Measurements from ENCODE around the gene LIMD2.

LIMD2 gene

DNA sequence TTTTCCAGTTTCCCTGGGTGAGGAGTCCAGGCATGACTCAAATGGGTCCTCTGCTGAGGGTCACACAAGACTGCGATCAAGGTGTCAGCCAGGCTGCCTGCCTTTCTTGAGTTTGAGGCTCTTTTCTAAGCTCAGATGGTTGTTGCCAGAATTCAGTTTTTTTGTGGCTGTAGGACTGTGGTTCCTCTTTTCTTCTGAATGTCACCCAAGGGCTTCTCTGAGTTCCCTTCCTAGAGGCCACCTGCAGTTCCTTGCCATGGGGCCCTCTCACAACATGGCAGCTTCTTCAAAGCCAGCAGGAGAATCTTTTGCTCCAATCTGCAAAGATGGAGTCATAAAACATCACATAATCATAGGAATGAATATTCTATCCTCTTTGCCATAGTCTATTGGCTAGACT is 17.5 kb downstream of the LIMD2 start:
- TF ChIP-seq, protein P1, sequence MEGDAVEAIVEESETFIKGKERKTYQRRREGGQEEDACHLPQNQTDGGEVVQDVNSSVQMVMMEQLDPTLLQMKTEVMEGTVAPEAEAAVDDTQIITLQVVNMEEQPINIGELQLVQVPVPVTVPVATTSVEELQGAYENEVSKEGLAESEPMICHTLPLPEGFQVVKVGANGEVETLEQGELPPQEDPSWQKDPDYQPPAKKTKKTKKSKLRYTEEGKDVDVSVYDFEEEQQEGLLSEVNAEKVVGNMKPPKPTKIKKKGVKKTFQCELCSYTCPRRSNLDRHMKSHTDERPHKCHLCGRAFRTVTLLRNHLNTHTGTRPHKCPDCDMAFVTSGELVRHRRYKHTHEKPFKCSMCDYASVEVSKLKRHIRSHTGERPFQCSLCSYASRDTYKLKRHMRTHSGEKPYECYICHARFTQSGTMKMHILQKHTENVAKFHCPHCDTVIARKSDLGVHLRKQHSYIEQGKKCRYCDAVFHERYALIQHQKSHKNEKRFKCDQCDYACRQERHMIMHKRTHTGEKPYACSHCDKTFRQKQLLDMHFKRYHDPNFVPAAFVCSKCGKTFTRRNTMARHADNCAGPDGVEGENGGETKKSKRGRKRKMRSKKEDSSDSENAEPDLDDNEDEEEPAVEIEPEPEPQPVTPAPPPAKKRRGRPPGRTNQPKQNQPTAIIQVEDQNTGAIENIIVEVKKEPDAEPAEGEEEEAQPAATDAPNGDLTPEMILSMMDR (IDR thresholded peaks at IDR 0.05; ENCODE audit: low read depth, low read length): no peak
- H3K27me3 ChIP-seq (ENCODE audit: insufficient read depth, low read depth, severe bottlenecking): no peaks in the 10 kb centered on the region
- no peaks in the 10 kb centered on the region for H3K9me3 ChIP-seq (ENCODE audit: severe bottlenecking)
- DNase-seq: no peak
- H3K4me3 ChIP-seq (ENCODE audit: low read depth, low read length): no peak overlapping the region
- no peak overlapping the region for H3K27ac ChIP-seq
- peaks cover 59% of the 10 kb centered on the region for H3K36me3 ChIP-seq

DNA sequence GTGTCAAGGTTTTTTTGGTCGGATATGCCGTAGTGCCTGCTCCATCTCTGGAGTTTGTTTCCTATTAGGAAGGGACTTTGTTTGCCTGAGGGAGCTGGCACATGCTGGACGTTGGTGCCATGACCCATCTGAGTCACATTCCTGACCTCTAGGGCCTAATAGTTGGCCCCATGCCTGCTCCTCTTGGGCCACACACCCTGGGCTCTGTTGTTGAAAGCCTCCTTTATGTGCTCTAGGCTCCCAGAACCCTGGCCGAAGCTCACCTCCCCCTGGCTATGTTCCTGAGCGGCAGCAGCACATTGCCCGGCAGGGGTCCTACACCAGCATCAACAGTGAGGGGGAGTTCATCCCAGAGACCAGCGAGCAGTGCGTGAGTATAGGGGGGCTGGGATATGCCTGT is 18.4 kb downstream of the LIMD2 start:
- Histone ChIP-seq H3K4me3 (ENCODE audit: low read depth, low read length) (no peak overlapping the region), H3K27me3 (ENCODE audit: insufficient read depth, low read depth, severe bottlenecking) (no peaks in the 10 kb centered on the region), H3K9me3 (ENCODE audit: severe bottlenecking) (no peaks in the 10 kb centered on the region), H3K27ac (no peak overlapping the region), H3K36me3 (peaks cover 55% of the 10 kb centered on the region)
- DNase-seq: no peak
- TF ChIP-seq, protein P1 (IDR thresholded peaks at IDR 0.05; ENCODE audit: low read depth, low read length): no peak

DNA sequence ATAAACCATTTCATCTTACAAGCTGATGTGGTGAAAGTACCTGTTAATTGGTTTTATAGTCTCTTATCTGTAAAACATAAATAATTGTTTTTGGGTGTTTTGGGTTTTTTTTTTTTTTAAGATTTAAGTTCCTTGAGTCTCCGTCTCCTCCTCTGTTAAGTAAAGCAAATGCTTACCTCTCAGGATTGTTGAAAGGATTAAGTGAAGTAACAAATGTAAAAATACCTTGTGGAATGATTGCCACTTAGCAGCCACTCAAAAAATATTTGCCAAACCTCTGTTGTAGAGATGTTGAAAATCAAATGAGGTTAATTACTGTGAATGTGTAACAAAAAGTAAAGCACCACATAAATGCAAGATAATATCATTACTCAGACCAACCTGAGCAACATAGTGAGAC is 19.2 kb downstream of the LIMD2 start:
- Histone ChIP-seq H3K27me3 (ENCODE audit: insufficient read depth, low read depth, severe bottlenecking) (no peaks in the 10 kb centered on the region), H3K4me3 (ENCODE audit: low read depth, low read length) (no peak overlapping the region), H3K27ac (no peak overlapping the region), H3K36me3 (peaks cover 48% of the 10 kb centered on the region), H3K9me3 (ENCODE audit: severe bottlenecking) (no peaks in the 10 kb centered on the region)
- TF ChIP-seq, protein P1 (IDR thresholded peaks at IDR 0.05; ENCODE audit: low read depth, low read length): no peak
- no peak for DNase-seq

DNA sequence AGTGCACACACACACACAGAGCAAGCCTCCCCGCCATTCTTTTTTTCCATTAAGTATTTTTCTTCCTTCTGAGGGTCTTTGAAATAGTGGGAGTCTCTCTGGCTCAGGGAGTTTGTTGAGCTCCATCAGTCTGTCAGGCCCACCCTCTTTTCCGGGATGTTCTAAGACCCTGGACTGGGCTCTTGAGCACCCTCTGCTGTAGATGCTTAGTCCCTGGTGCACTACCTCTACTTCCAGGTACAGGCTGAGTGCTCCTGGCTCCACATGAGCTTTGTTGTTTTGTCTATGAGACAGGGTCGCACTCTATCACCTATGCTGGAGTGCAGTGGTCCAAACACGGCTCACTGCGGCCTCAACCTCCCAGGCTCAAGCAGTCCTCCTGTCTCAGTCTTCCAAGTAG is 20.7 kb downstream of the LIMD2 start:
- H3K27me3 ChIP-seq (ENCODE audit: insufficient read depth, low read depth, severe bottlenecking): no peaks in the 10 kb centered on the region
- H3K9me3 ChIP-seq (ENCODE audit: severe bottlenecking): no peaks in the 10 kb centered on the region
- H3K27ac ChIP-seq: no peak overlapping the region
- TF ChIP-seq, protein P1 (IDR thresholded peaks at IDR 0.05; ENCODE audit: low read depth, low read length): peak; percentile 52
- H3K4me3 ChIP-seq (ENCODE audit: low read depth, low read length): no peak overlapping the region
- no peak for DNase-seq
- H3K36me3 ChIP-seq: peaks cover 38% of the 10 kb centered on the region

DNA sequence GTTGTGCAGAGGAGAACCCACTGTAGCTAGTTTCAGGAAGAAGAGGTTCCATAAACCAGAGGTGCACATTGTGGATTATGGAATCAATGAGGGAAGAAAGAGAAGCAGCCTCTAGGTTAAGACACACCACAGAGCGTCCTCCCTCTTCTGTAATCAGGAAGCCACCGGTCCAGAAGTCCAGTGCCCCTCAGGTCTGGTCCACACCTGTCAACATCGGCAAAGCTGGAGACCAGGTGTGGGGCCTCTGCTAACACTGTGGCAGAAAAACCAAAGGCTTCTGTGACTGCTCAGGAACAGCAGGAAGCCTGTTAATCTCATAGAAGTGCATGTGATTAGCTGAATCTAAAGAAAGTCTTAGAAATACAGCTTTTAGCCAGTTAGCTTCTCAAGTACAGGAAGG is 23.3 kb downstream of the LIMD2 start:
- Histone ChIP-seq H3K27ac (peak overlapping the region; percentile 45), H3K27me3 (ENCODE audit: insufficient read depth, low read depth, severe bottlenecking) (no peaks in the 10 kb centered on the region), H3K9me3 (ENCODE audit: severe bottlenecking) (no peaks in the 10 kb centered on the region), H3K4me3 (ENCODE audit: low read depth, low read length) (no peak overlapping the region), H3K36me3 (peaks cover 23% of the 10 kb centered on the region)
- TF ChIP-seq, protein P1 (IDR thresholded peaks at IDR 0.05; ENCODE audit: low read depth, low read length): no peak
- peak; percentile 76 for DNase-seq

Measured in WERI-Rb-1 (cell line).